ENCODE results near the gene MACROD2. TPM values are rescaled to one million over a fixed set of nuclear protein-coding genes. Genes with fewer than 3 reads are reported as not detected.
A peak's percentile ranks its signal among the peaks of the same experiment; 100 is the strongest.

MACROD2 gene
- total and polyA plus RNA-seq, 9 donors, result 2.0 to 4.9 (median 3.1) TPM

DNA sequence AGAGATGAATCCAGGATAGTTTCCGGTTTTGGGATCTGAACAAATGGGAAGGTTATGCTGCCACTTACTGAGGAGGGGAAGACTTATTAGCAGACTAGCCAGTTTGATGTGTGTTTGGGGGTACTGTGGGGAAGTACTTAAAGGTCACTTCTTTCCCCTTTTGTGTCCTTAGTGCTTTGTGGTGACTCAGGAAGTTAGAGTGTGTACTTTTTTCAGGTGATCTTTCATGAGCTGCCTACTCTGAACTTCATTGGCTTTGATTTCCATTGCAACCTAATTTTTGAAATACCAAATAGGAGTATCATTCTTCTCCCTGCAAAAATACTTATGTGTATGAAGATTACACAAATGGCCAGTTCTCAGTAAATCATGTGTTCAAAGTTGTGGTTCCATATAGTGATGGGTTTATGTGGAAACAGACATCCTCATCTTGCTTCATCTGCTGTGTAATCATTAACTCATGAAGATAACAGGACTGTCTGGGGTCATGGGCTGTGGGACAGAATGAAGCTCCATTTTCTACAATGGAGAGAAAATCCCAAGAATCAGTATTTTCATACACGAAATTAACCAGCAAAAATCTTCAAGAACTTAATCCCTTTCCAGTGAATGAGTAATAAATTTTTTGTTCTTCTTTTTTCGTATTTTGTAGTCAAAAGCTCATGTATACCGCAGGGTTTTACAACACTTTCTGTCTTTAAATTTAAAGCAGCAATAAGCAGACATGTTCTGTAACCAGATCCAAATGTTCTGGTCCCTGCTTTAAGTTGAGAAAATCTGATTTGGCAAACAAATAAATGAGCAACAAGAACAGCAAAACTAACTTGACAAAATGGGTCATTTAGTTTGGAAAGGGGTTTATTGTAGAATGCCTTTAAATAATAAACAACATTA lies 614.3 kb downstream of the MACROD2 start:
- WGBS (ENCODE audit: insufficient coverage), result 90% methylated on average over 1 of the region's 4 CpGs
- H3K27me3 ChIP-seq (ENCODE audit: control insufficient read depth, insufficient read depth, low read length), result no peaks in the 10 kb centered on the region
- H3K9me3 ChIP-seq (replicated peaks; ENCODE audit: control insufficient read depth, low read depth, low read length), result no peaks in the 10 kb centered on the region
- no peak overlapping the region for H3K27ac ChIP-seq (ENCODE audit: low read length)
- no peaks in the 10 kb centered on the region for H3K36me3 ChIP-seq (ENCODE audit: control insufficient read depth, insufficient read depth, low read length)
- H3K4me3 ChIP-seq (ENCODE audit: low read length), result no peak overlapping the region
- no peak for DNase-seq
- no peaks in the 10 kb centered on the region for H3K4me1 ChIP-seq (ENCODE audit: control insufficient read depth, insufficient read depth, low read length)

DNA sequence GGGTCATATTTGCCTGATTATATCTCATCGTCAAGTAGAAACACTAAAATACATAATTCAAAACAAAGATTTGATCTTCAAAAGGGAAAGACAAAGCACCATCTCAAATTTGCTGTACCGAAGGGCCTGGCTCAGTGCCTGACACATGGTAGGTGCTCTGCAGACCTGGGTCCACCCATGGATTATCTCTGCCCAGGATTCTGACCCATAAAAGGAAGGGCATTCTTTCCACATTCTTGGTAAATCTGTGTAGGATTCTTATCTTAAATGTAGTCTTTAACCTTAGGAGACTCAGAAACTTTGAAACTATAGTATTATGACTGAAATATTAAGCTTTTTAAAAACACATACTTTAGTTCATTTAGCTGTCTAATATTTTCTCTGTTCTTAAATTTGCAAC lies 616.2 kb downstream of the MACROD2 start:
- Histone ChIP-seq H3K4me1 (ENCODE audit: control insufficient read depth, insufficient read depth, low read length) (no peaks in the 10 kb centered on the region), H3K36me3 (ENCODE audit: control insufficient read depth, insufficient read depth, low read length) (no peaks in the 10 kb centered on the region), H3K4me3 (ENCODE audit: low read length) (no peak overlapping the region), H3K9me3 (replicated peaks; ENCODE audit: control insufficient read depth, low read depth, low read length) (no peaks in the 10 kb centered on the region), H3K27ac (ENCODE audit: low read length) (no peak overlapping the region), H3K27me3 (ENCODE audit: control insufficient read depth, insufficient read depth, low read length) (no peaks in the 10 kb centered on the region)
- no peak for DNase-seq
- no CpG with 5 or more reads among the region's 2 CpGs for WGBS (ENCODE audit: insufficient coverage)

GRCh38 chr20:14612391-14612790 lies 617.1 kb downstream of the MACROD2 start:
- Histone ChIP-seq H3K27me3 (ENCODE audit: control insufficient read depth, insufficient read depth, low read length) (no peaks in the 10 kb centered on the region), H3K4me3 (ENCODE audit: low read length) (no peak overlapping the region), H3K27ac (ENCODE audit: low read length) (no peak overlapping the region), H3K9me3 (replicated peaks; ENCODE audit: control insufficient read depth, low read depth, low read length) (no peaks in the 10 kb centered on the region), H3K4me1 (ENCODE audit: control insufficient read depth, insufficient read depth, low read length) (no peaks in the 10 kb centered on the region), H3K36me3 (ENCODE audit: control insufficient read depth, insufficient read depth, low read length) (no peaks in the 10 kb centered on the region)
- WGBS (ENCODE audit: insufficient coverage), result no CpG with 5 or more reads among the region's 1 CpG
- DNase-seq, result no peak

DNA sequence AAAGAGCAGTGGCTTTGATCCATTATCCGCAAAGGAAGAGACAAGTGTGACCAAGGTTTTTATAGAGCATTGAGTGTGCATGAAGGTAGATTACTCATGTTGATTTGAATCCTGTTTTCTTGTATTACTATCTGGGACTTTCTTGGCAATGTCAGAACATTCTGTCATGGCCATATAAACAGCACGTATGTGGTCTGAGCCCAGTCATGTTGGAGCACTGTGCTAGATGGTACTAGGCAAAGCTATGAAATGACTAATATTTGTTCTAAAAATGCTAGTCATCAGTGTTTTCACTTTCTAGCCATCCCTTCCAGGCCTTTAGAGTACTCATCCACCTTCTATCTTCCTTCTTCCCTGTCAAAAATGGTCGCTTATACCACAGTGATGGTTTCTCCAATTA lies 620.7 kb downstream of the MACROD2 start:
- Histone ChIP-seq H3K27me3 (ENCODE audit: control insufficient read depth, insufficient read depth, low read length) (no peaks in the 10 kb centered on the region), H3K36me3 (ENCODE audit: control insufficient read depth, insufficient read depth, low read length) (no peaks in the 10 kb centered on the region), H3K4me3 (ENCODE audit: low read length) (no peak overlapping the region), H3K4me1 (ENCODE audit: control insufficient read depth, insufficient read depth, low read length) (no peaks in the 10 kb centered on the region), H3K9me3 (replicated peaks; ENCODE audit: control insufficient read depth, low read depth, low read length) (no peaks in the 10 kb centered on the region), H3K27ac (ENCODE audit: low read length) (no peak overlapping the region)
- WGBS (ENCODE audit: insufficient coverage), result 78% methylated on average over 1 of the region's 3 CpGs
- DNase-seq, result no peak

GRCh38 chr20:14617123-14617522 lies 621.8 kb downstream of the MACROD2 start:
- Histone ChIP-seq H3K27me3 (ENCODE audit: control insufficient read depth, insufficient read depth, low read length) (no peaks in the 10 kb centered on the region), H3K9me3 (replicated peaks; ENCODE audit: control insufficient read depth, low read depth, low read length) (no peaks in the 10 kb centered on the region), H3K27ac (ENCODE audit: low read length) (no peak overlapping the region), H3K4me3 (ENCODE audit: low read length) (no peak overlapping the region), H3K4me1 (ENCODE audit: control insufficient read depth, insufficient read depth, low read length) (no peaks in the 10 kb centered on the region), H3K36me3 (ENCODE audit: control insufficient read depth, insufficient read depth, low read length) (no peaks in the 10 kb centered on the region)
- DNase-seq, result no peak
- no CpG with 5 or more reads among the region's 2 CpGs for WGBS (ENCODE audit: insufficient coverage)

GRCh38 chr20:14619411-14619810 lies 624.1 kb downstream of the MACROD2 start:
- WGBS (ENCODE audit: insufficient coverage), result no CpG with 5 or more reads among the region's 1 CpG
- DNase-seq, result no peak
- Histone ChIP-seq H3K27ac (ENCODE audit: low read length) (no peak overlapping the region), H3K4me3 (ENCODE audit: low read length) (no peak overlapping the region), H3K4me1 (ENCODE audit: control insufficient read depth, insufficient read depth, low read length) (no peaks in the 10 kb centered on the region), H3K27me3 (ENCODE audit: control insufficient read depth, insufficient read depth, low read length) (no peaks in the 10 kb centered on the region), H3K9me3 (replicated peaks; ENCODE audit: control insufficient read depth, low read depth, low read length) (no peaks in the 10 kb centered on the region), H3K36me3 (ENCODE audit: control insufficient read depth, insufficient read depth, low read length) (no peaks in the 10 kb centered on the region)

DNA sequence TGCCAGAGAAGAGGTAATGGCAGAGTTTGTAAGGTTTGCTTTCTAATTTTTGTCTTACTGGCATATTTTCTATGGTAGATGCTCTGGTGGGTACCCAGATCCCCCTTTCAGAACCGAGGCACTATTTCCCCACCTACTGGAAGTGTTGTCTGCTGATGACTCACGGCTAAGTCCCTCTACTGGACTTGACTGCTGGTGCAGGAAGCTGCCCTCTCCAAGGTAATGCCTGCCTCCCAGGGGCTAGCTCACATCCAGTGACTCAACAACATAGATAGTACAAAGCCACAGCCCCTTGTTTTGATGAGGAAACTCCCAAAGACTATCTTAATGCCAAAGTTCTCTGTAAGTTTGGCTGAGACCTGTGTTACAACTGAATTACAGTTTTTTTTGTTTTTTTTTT lies 627.5 kb downstream of the MACROD2 start:
- 52% methylated on average over 2 of the region's 2 CpGs for WGBS (ENCODE audit: insufficient coverage)
- Histone ChIP-seq H3K4me3 (ENCODE audit: low read length) (no peak overlapping the region), H3K27ac (ENCODE audit: low read length) (no peak overlapping the region), H3K9me3 (replicated peaks; ENCODE audit: control insufficient read depth, low read depth, low read length) (no peaks in the 10 kb centered on the region), H3K36me3 (ENCODE audit: control insufficient read depth, insufficient read depth, low read length) (no peaks in the 10 kb centered on the region), H3K27me3 (ENCODE audit: control insufficient read depth, insufficient read depth, low read length) (no peaks in the 10 kb centered on the region), H3K4me1 (ENCODE audit: control insufficient read depth, insufficient read depth, low read length) (no peaks in the 10 kb centered on the region)
- no peak for DNase-seq

DNA sequence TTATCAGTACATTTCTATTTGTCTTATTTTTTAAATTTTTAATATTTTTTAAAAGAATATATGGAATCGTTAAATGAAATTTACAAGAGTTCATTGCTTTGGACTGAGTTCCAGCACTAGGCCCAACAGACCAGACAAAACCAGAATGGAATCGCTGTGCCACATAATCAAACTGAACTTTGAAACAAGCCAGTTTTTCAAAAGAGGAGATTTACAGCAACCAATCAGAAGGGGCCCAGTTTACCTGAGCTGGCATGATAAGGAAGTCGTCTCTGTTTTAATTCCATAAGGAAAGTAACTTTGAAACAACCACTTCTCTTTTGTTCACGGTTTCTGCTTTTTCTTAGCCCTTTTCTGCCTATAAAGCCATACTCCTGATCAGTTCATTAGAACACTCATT lies 635.7 kb downstream of the MACROD2 start:
- DNase-seq, result no peak
- Histone ChIP-seq H3K27me3 (ENCODE audit: control insufficient read depth, insufficient read depth, low read length) (no peaks in the 10 kb centered on the region), H3K27ac (ENCODE audit: low read length) (no peak overlapping the region), H3K4me1 (ENCODE audit: control insufficient read depth, insufficient read depth, low read length) (no peaks in the 10 kb centered on the region), H3K36me3 (ENCODE audit: control insufficient read depth, insufficient read depth, low read length) (no peaks in the 10 kb centered on the region), H3K9me3 (replicated peaks; ENCODE audit: control insufficient read depth, low read depth, low read length) (no peaks in the 10 kb centered on the region), H3K4me3 (ENCODE audit: low read length) (no peak overlapping the region)
- WGBS (ENCODE audit: insufficient coverage), result no CpG with 5 or more reads among the region's 4 CpGs

DNA sequence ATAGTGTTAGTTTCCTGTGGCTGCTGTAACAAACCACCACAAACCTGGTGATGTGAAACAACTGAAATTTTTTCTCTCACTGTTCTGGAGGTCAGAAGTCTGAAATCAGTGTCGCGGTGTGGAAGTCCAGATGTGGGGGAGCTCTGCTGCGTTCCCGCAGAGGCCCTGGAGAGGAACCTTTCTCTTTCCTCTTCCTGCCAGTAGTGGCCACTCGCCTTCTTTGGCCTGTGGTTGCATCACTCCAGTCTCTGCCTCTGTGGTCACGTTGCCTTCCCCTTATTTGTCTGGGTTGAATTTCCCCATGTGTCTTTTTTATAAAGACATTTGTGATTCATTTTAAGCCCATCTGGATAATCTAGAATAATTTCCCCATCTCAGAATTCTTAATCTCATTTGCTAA lies 637.6 kb downstream of the MACROD2 start:
- DNase-seq, result no peak
- H3K27ac ChIP-seq (ENCODE audit: low read length), result no peak overlapping the region

GRCh38 chr20:14633507-14633906 lies 638.2 kb downstream of the MACROD2 start:
- H3K36me3 ChIP-seq (ENCODE audit: control insufficient read depth, insufficient read depth, low read length), result no peaks in the 10 kb centered on the region
- no peak overlapping the region for H3K27ac ChIP-seq (ENCODE audit: low read length)
- 54% methylated on average over 5 of the region's 5 CpGs for WGBS (ENCODE audit: insufficient coverage)

More for the DNA sequence above, 637.6 kb downstream of the MACROD2 start:
- Histone ChIP-seq H3K27me3 (ENCODE audit: control insufficient read depth, insufficient read depth, low read length) (no peaks in the 10 kb centered on the region), H3K36me3 (ENCODE audit: control insufficient read depth, insufficient read depth, low read length) (no peaks in the 10 kb centered on the region), H3K4me1 (ENCODE audit: control insufficient read depth, insufficient read depth, low read length) (no peaks in the 10 kb centered on the region), H3K4me3 (ENCODE audit: low read length) (no peak overlapping the region), H3K9me3 (replicated peaks; ENCODE audit: control insufficient read depth, low read depth, low read length) (no peaks in the 10 kb centered on the region)
- WGBS (ENCODE audit: insufficient coverage), result no CpG with 5 or more reads among the region's 6 CpGs

More at GRCh38 chr20:14633507-14633906, 638.2 kb downstream of the MACROD2 start:
- Histone ChIP-seq H3K9me3 (replicated peaks; ENCODE audit: control insufficient read depth, low read depth, low read length) (no peaks in the 10 kb centered on the region), H3K4me1 (ENCODE audit: control insufficient read depth, insufficient read depth, low read length) (no peaks in the 10 kb centered on the region), H3K27me3 (ENCODE audit: control insufficient read depth, insufficient read depth, low read length) (no peaks in the 10 kb centered on the region), H3K4me3 (ENCODE audit: low read length) (no peak overlapping the region)
- DNase-seq, result peak; percentile 10
